Measurements from ENCODE around the gene C11orf71.

Gene C11orf71

GRCh38 chr11:114358716-114359115 lies 41.6 kb downstream of the C11orf71 start:
- no peak for DNase-seq (ENCODE audit: low read depth in 3 of 3)

GRCh38 chr11:114354076-114354475 lies 46.2 kb downstream of the C11orf71 start:
- DNase-seq (ENCODE audit: low read depth in 3 of 3): no peak

GRCh38 chr11:114353443-114353842 lies 46.9 kb downstream of the C11orf71 start:
- DNase-seq (ENCODE audit: low read depth in 3 of 3): no peak

- no peak for DNase-seq (ENCODE audit: low read depth in 3 of 3)
Observed at GRCh38 chr11:114350022-114350421, 50.3 kb downstream of the C11orf71 start.

Measured in stimulated activated CD4-positive, alpha-beta T cell treated with anti-CD3 and anti-CD28 coated beads, TNF-alpha, amount 100 ng/mL, for 24 hours (primary cell).